K562 (cell line): ENCODE measurements around the gene DDAH2. TPM values are rescaled to one million over a fixed set of nuclear protein-coding genes. Genes with fewer than 3 reads are reported as not detected.

ENCODE experiments used
- ARNT ChIP-seq, 2 experiments: fragments of 450-650 bp; IDR thresholded peaks; 2 replicates each; pipeline ENCODE4 v1.6.1; 2016; ENCODE audit warnings: mild to moderate bottlenecking in 1 of 2
- CBFB ChIP-seq: sonication (generic); formaldehyde crosslinking; IDR thresholded peaks from 2 replicates; pipeline ENCODE4 v1.4.0; 2020; ENCODE audit warnings: mild to moderate bottlenecking, missing genetic modification reagents
- CSDE1 ChIP-seq, 2 experiments: fragments of 450-650 bp; IDR thresholded peaks; 2 replicates each; pipeline ENCODE4 v1.6.1; 2016; ENCODE audit warnings: mild to moderate bottlenecking in 1 of 2
- E4F1 ChIP-seq: fragments of 250-450 bp; sonication (Bioruptor Pico); IDR thresholded peaks from 2 replicates; pipeline ENCODE4 v1.5.0; 2021; ENCODE audit warnings: mild to moderate bottlenecking, borderline replicate concordance
- ESRRA ChIP-seq: fragments of 450-650 bp; IDR thresholded peaks from 2 replicates; pipeline ENCODE4 v1.6.1; 2014; ENCODE audit warnings: low read depth, mild to moderate bottlenecking, moderate library complexity, borderline replicate concordance
- GMEB1 ChIP-seq: fragments of 250-450 bp; sonication (Bioruptor Pico); IDR thresholded peaks from 2 replicates; pipeline ENCODE4 v1.4.0; 2020; ENCODE audit warnings: mild to moderate bottlenecking
- JUN ChIP-seq, 2 experiments: sonication (generic) in 1 of 2; formaldehyde crosslinking in 1 of 2; IDR thresholded peaks; 2 replicates each; pipeline versions ENCODE4 v1.6.1 to v1.8.0; 2012 to 2022; ENCODE audit warnings: borderline replicate concordance in 2 of 2, mild to moderate bottlenecking in 2 of 2, improper control_type of control experiment in 1 of 2, low read depth in 1 of 2, low read length in 1 of 2, missing genetic modification reagents in 1 of 2
- NCOA4 ChIP-seq: fragments of 450-650 bp; IDR thresholded peaks from 2 replicates; pipeline ENCODE4 v1.6.1; 2018; ENCODE audit warnings: mild to moderate bottlenecking; ENCODE audit not compliant: partially characterized antibody
- SETDB1 ChIP-seq: IDR thresholded peaks from one replicate; pipeline ENCODE4 v1.6.1; 2012; ENCODE audit warnings: low read length, control low read depth, inconsistent platforms
- SP1 ChIP-seq: sonication (generic); formaldehyde crosslinking; IDR thresholded peaks from 2 replicates; pipeline ENCODE4 v1.8.1; 2022; ENCODE audit warnings: mild to moderate bottlenecking, missing genetic modification reagents
- STAG1 ChIP-seq: sonication (generic); formaldehyde crosslinking; IDR thresholded peaks from 2 replicates; pipeline ENCODE4 v1.5.0; 2020; ENCODE audit warnings: missing genetic modification reagents, borderline replicate concordance
- THAP7 ChIP-seq: fragments of 250-450 bp; sonication (Bioruptor Pico); IDR thresholded peaks from 2 replicates; pipeline ENCODE4 v1.5.0; 2021
- TOE1 ChIP-seq, 2 experiments: fragments of 450-650 bp in 1 of 2; sonication (generic) in 1 of 2; formaldehyde crosslinking in 1 of 2; IDR thresholded peaks; 2 replicates each; pipeline versions ENCODE4 v1.7.1 to v1.8.0; 2016 to 2022; ENCODE audit warnings: borderline replicate concordance in 2 of 2, mild to moderate bottlenecking in 2 of 2, antibody characterized with exemption in 1 of 2, inconsistent platforms in 1 of 2, low read depth in 1 of 2, missing genetic modification reagents in 1 of 2, moderate library complexity in 1 of 2
- ZNF134 ChIP-seq: fragments of 250-450 bp; sonication (Bioruptor Pico); conservative IDR thresholded peaks from 2 replicates; pipeline ENCODE4 v1.4.0; 2020
- ZNF184 ChIP-seq: sonication (generic); formaldehyde crosslinking; IDR thresholded peaks from 2 replicates; pipeline ENCODE4 v1.5.0; 2020; ENCODE audit warnings: missing genetic modification reagents
- ZNF24 ChIP-seq: fragments of 450-650 bp; IDR thresholded peaks from 2 replicates; pipeline ENCODE4 v1.6.1; 2016
- polyA plus RNA-seq, 8 experiments: library from polyadenylated mRNA; depleted of rRNA in 4 of 8; stranded (reverse) in 5 of 8; unstranded in 3 of 8; fragments of >200 nt; fragmentation: Nextera tagmentation in 2 of 8; fragmentation: Illumina TruSeq in 1 of 8; extraction: Ambion mirVana in 2 of 8; extraction: Trizol in 1 of 8; gene quantifications; 2 replicates each; pipeline versions ENCODE4 v1.2.1 to v1.2.3, GENCODE V29; 2011 to 2014; ENCODE audit warnings: inconsistent platforms in 1 of 8, missing spikeins in 1 of 8
- total RNA-seq, 7 experiments: library from RNA; depleted of rRNA in 6 of 7; stranded (reverse); fragments of >200 nt in 6 of 7; fragmentation: Illumina TruSeq in 2 of 7; extraction: Trizol in 2 of 7; gene quantifications; 2 replicates each; pipeline versions ENCODE4 v1.2.1 to v1.2.3, GENCODE V29; 2011 to 2021; ENCODE audit warnings: low replicate concordance in 1 of 7
- TF ChIP-seq, protein P1 (sequence below): sonication (generic); formaldehyde crosslinking; IDR thresholded peaks from 2 replicates; pipeline ENCODE4 v1.8.0; 2022; ENCODE audit warnings: missing genetic modification reagents, mild to moderate bottlenecking, borderline replicate concordance

The DDAH2 gene
- total and polyA plus RNA-seq, 9 of the 15 experiments (the other 6 are each of a cell fraction or from before 2014, with no cell fraction given) = 1.8 to 45.4 (median 21.4) TPM

DNA sequence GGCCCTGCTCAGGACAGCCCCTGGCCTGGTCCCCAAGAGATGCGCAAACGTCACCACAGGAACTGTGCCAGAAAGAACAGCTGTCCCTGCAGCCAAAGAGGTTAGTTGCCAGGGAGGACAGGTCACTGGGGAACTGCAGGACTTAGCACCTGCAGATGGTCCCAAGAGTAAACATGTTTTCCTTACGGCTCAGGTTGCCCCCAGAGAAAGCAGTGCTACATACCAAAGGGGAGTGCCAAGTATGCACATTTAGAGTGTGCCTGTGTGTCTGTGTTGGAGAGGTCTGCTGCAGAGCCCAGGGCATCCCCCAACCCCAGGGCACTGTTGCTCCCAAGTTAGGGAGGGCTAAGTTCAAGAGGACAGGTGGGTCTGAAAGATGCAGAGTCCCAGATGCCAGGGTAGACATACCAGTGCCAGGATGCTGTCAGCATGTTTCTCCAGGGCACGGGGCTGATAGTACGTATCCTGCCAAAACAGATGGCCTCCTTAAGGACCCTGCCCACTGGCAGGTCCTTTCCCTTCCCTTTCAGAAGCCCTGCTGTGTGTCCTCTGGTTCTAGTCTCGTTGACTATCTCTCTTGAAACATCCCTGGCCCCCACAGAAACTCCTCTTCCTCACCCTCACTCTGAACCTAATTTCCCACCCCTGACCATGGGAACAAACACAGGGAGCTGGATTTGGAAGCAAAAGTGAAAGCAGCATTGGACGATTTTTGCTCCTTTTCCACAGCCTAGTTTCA lies 27.3 kb downstream of the DDAH2 start (continued):
- TF ChIP-seq GMEB1 = no peak; the same call in 1 of the 2 replicates
- no peak for TF ChIP-seq ZNF134 (CRISPR knock-in tag)
- no peak for TF ChIP-seq ESRRA
- no peak for TF ChIP-seq THAP7 (CRISPR knock-in tag)
- no peak for TF ChIP-seq ZNF24
- no peak for TF ChIP-seq NCOA4
- no peak for TF ChIP-seq ZNF184 (CRISPR knock-in tag)
- TF ChIP-seq E4F1 (CRISPR knock-in tag) = 0 out of 2 replicates have a peak, but pooled peaks have one; percentile 21
- 0 out of 2 replicates have a peak, but pooled peaks have one; percentile 2 for TF ChIP-seq STAG1
- TF ChIP-seq CSDE1 (IDR thresholded peaks at IDR 0.05) = no peak
- TF ChIP-seq JUN (IDR thresholded peaks at IDR 0.05; ENCODE audit: borderline replicate concordance, low read depth, low read length) = no peak
- peak; percentile 89; the same call in 1 of the 2 replicates for TF ChIP-seq JUN (CRISPR knock-in tag; IDR thresholded peaks at IDR 0.05; ENCODE audit: borderline replicate concordance)
- TF ChIP-seq TOE1 (IDR thresholded peaks at IDR 0.05; ENCODE audit: borderline replicate concordance) = no peak
- peak; percentile 58; the same call in 1 of the 2 replicates for TF ChIP-seq TOE1 (CRISPR knock-in tag; IDR thresholded peaks at IDR 0.05; ENCODE audit: borderline replicate concordance, low read depth)
- TF ChIP-seq, protein P1, sequence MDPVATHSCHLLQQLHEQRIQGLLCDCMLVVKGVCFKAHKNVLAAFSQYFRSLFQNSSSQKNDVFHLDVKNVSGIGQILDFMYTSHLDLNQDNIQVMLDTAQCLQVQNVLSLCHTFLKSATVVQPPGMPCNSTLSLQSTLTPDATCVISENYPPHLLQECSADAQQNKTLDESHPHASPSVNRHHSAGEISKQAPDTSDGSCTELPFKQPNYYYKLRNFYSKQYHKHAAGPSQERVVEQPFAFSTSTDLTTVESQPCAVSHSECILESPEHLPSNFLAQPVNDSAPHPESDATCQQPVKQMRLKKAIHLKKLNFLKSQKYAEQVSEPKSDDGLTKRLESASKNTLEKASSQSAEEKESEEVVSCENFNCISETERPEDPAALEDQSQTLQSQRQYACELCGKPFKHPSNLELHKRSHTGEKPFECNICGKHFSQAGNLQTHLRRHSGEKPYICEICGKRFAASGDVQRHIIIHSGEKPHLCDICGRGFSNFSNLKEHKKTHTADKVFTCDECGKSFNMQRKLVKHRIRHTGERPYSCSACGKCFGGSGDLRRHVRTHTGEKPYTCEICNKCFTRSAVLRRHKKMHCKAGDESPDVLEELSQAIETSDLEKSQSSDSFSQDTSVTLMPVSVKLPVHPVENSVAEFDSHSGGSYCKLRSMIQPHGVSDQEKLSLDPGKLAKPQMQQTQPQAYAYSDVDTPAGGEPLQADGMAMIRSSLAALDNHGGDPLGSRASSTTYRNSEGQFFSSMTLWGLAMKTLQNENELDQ = peak; percentile 84; the same call in 1 of the 2 replicates
- no peak for TF ChIP-seq ARNT (IDR thresholded peaks at IDR 0.05)
- no peak for TF ChIP-seq SETDB1
- TF ChIP-seq SP1 (CRISPR knock-in tag) = no peak
- TF ChIP-seq CBFB (CRISPR knock-in tag) = peak; percentile 67; the same call in 1 of the 2 replicates
